KMS-11 (cell line): ENCODE data around the gene PKHD1.

Source experiments
- H2AFZ ChIP-seq: fragments of 200-600 bp; sonication (generic); 2 replicates; pipeline ENCODE4 v1.6.1; 2016; ENCODE audit warnings: antibody characterized with exemption, mixed run types, low read depth
- H3K27ac ChIP-seq: fragments of 200-600 bp; sonication (generic); 2 replicates; pipeline ENCODE4 v1.6.1; 2016; ENCODE audit warnings: mild to moderate bottlenecking, mixed run types
- H3K27me3 ChIP-seq: fragments of 200-600 bp; sonication (generic); 2 replicates; pipeline ENCODE4 v1.6.1; 2017; ENCODE audit warnings: mild to moderate bottlenecking, low read depth, mixed run types, moderate library complexity; ENCODE audit not compliant: insufficient read depth
- H3K36me3 ChIP-seq: fragments of 200-600 bp; sonication (generic); 2 replicates; pipeline ENCODE4 v1.6.1; 2017; ENCODE audit warnings: mild to moderate bottlenecking, mixed run types; ENCODE audit not compliant: insufficient read depth
- H3K4me1 ChIP-seq: fragments of 200-600 bp; sonication (generic); 2 replicates; pipeline ENCODE4 v1.6.1; 2016; ENCODE audit warnings: mild to moderate bottlenecking, low read depth, mixed run types; ENCODE audit not compliant: poor library complexity, severe bottlenecking
- H3K4me2 ChIP-seq: fragments of 200-600 bp; sonication (generic); 2 replicates; pipeline ENCODE4 v1.7.0; 2016; ENCODE audit warnings: mild to moderate bottlenecking, mixed run types
- H3K4me3 ChIP-seq: fragments of 200-600 bp; sonication (generic); IDR thresholded peaks from 2 replicates; pipeline ENCODE4 v1.6.1; 2017; ENCODE audit warnings: low read depth, low read length, mixed read lengths; ENCODE audit not compliant: insufficient read depth
- H3K79me2 ChIP-seq: fragments of 200-600 bp; sonication (generic); 2 replicates; pipeline ENCODE4 v1.6.1; 2016; ENCODE audit warnings: low read depth, mixed run types; ENCODE audit not compliant: insufficient read depth
- H3K9ac ChIP-seq: fragments of 200-600 bp; sonication (generic); 2 replicates; pipeline ENCODE4 v1.6.1; 2016; ENCODE audit warnings: mild to moderate bottlenecking, mixed run types
- H4K20me1 ChIP-seq: fragments of 200-600 bp; sonication (generic); 2 replicates; pipeline ENCODE4 v1.6.1; 2016; ENCODE audit warnings: mild to moderate bottlenecking, mixed run types; ENCODE audit not compliant: insufficient read depth
- TF ChIP-seq, protein P1 (sequence below): fragments of 200-600 bp; sonication (generic); conservative IDR thresholded peaks from 2 replicates; pipeline ENCODE4 v1.6.1; 2017; ENCODE audit warnings: low read depth, mild to moderate bottlenecking, antibody characterized with exemption, low read length, moderate library complexity, mixed read lengths

The PKHD1 gene

DNA sequence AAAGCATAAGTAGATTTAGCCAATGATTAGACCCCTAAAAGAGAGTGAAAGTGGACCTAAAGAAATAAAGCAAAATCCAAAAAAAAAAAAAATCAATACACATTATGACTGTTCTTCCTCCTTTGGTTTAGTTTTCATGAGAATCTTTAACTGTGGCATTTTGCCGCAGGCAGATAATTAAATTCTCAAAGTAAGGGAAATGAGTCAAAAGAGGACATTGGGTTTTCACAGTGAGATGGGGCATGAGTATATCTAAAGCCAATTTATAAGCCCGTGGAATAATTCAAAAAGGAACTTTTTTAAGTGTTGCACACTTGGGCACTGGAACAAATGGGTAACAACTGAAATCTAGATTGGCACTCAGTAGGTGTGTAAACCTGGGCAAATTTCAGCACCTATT, 230.3 kb downstream of the PKHD1 start:
- Histone ChIP-seq H3K36me3 (no peaks in the 10 kb centered on the region), H3K4me2 (no peak overlapping the region), H3K4me3 (no peak overlapping the region), H2AFZ (no peak overlapping the region), H3K9ac (no peak overlapping the region), H3K79me2 (no peaks in the 10 kb centered on the region), H3K27ac (no peak overlapping the region), H4K20me1 (no peaks in the 10 kb centered on the region), H3K4me1 (no peaks in the 10 kb centered on the region), H3K27me3 (no peaks in the 10 kb centered on the region)
- TF ChIP-seq, protein P1, sequence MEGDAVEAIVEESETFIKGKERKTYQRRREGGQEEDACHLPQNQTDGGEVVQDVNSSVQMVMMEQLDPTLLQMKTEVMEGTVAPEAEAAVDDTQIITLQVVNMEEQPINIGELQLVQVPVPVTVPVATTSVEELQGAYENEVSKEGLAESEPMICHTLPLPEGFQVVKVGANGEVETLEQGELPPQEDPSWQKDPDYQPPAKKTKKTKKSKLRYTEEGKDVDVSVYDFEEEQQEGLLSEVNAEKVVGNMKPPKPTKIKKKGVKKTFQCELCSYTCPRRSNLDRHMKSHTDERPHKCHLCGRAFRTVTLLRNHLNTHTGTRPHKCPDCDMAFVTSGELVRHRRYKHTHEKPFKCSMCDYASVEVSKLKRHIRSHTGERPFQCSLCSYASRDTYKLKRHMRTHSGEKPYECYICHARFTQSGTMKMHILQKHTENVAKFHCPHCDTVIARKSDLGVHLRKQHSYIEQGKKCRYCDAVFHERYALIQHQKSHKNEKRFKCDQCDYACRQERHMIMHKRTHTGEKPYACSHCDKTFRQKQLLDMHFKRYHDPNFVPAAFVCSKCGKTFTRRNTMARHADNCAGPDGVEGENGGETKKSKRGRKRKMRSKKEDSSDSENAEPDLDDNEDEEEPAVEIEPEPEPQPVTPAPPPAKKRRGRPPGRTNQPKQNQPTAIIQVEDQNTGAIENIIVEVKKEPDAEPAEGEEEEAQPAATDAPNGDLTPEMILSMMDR: no peak

- no peaks in the 10 kb centered on the region for H4K20me1 ChIP-seq
Measured at GRCh38 chr6:51856508-51856907, 230.9 kb downstream of the PKHD1 start.

GRCh38 chr6:51855310-51856082, 231.9 kb downstream of the PKHD1 start:
- H3K36me3 ChIP-seq: no peaks in the 10 kb centered on the region
- H3K4me2 ChIP-seq: no peak overlapping the region
- no peak overlapping the region for H2AFZ ChIP-seq
- H3K27ac ChIP-seq: no peak overlapping the region
- H3K4me1 ChIP-seq: no peaks in the 10 kb centered on the region
- no peak overlapping the region for H3K9ac ChIP-seq
- H3K79me2 ChIP-seq: no peaks in the 10 kb centered on the region
- no peak overlapping the region for H3K4me3 ChIP-seq
- H3K27me3 ChIP-seq: no peaks in the 10 kb centered on the region
- no peaks in the 10 kb centered on the region for H4K20me1 ChIP-seq
- TF ChIP-seq, protein P1: peak; percentile 87

More at GRCh38 chr6:51856508-51856907, 230.9 kb downstream of the PKHD1 start:
- no peak overlapping the region for H2AFZ ChIP-seq
- TF ChIP-seq, protein P1: no peak
- no peaks in the 10 kb centered on the region for H3K36me3 ChIP-seq
- H3K4me3 ChIP-seq: no peak overlapping the region
- H3K9ac ChIP-seq: no peak overlapping the region
- no peak overlapping the region for H3K27ac ChIP-seq
- H3K79me2 ChIP-seq: no peaks in the 10 kb centered on the region
- H3K4me2 ChIP-seq: no peak overlapping the region
- no peaks in the 10 kb centered on the region for H3K27me3 ChIP-seq
- no peaks in the 10 kb centered on the region for H3K4me1 ChIP-seq

- no peak overlapping the region for H3K9ac ChIP-seq
- no peaks in the 10 kb centered on the region for H3K36me3 ChIP-seq
- no peak overlapping the region for H3K4me3 ChIP-seq
- no peaks in the 10 kb centered on the region for H3K27me3 ChIP-seq
- no peaks in the 10 kb centered on the region for H4K20me1 ChIP-seq
- no peak overlapping the region for H3K27ac ChIP-seq
- no peak overlapping the region for H2AFZ ChIP-seq
- H3K4me1 ChIP-seq: no peaks in the 10 kb centered on the region
- H3K4me2 ChIP-seq: no peak overlapping the region
- TF ChIP-seq, protein P1: no peak
- no peaks in the 10 kb centered on the region for H3K79me2 ChIP-seq
Measured at GRCh38 chr6:51854876-51855275, 232.5 kb downstream of the PKHD1 start.
